IMR-90 (cell line): ENCODE results near the gene PKP3.

ENCODE experiments used
- POLR2A ChIP-seq: IDR thresholded peaks from 2 replicates; pipeline ENCODE4 v1.6.1; 2012; ENCODE audit warnings: mild to moderate bottlenecking, low read depth, low read length
- RCOR1 ChIP-seq: IDR thresholded peaks from 2 replicates; pipeline ENCODE4 v1.6.1; 2012; ENCODE audit warnings: mild to moderate bottlenecking, low read length, improper control_type of control experiment; ENCODE audit not compliant: insufficient replicate concordance

DNA sequence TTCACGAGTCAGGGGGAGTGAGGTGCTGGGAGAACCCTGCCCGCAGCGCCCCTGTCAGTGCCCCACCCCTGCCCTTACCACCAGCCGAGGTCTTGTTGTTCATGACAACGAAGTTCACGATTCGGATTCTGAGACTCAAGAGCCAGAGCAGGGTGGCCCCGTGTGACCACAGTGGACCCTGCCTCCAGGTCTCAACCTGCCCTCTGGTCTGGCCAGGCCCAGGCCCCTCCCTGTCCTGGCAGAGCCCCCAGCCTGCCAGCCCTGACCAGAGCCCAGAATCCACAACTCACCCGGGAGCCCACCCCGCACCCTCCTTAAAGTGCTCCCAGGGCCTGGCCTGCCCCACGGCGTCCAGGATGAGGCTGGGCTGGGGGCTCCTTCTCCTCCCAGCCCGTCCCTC lies 37.9 kb downstream of the PKP3 start:
- TF ChIP-seq RCOR1, result no peak
- TF ChIP-seq POLR2A, result no peak
